H9 (cell line): ENCODE results near the gene PROK1. TPM values are rescaled to one million over a fixed set of nuclear protein-coding genes. Genes with fewer than 3 reads are reported as not detected.

Experiments used
- DNase-seq: peaks from one replicate; pipeline ENCODE4 v3.0.0-alpha.2; 2017
- H2AFZ ChIP-seq: one replicate; pipeline ENCODE4 v1.6.1; 2013; ENCODE audit warnings: mild to moderate bottlenecking, low read length, control low read depth, moderate library complexity
- H2AK5ac ChIP-seq: 2 replicates; pipeline ENCODE4 v1.6.1; 2013; ENCODE audit warnings: low read length, control low read depth, mixed read lengths; ENCODE audit not compliant: insufficient read length
- H2BK120ac ChIP-seq: one replicate; pipeline ENCODE4 v1.6.1; 2013; ENCODE audit warnings: low read depth, mild to moderate bottlenecking, low read length, control low read depth, inconsistent platforms; ENCODE audit not compliant: poor library complexity, severe bottlenecking
- H2BK12ac ChIP-seq: 2 replicates; pipeline ENCODE4 v1.6.1; 2013; ENCODE audit warnings: low read length, control low read depth, mixed read lengths, low read depth; ENCODE audit not compliant: insufficient read length
- H2BK15ac ChIP-seq: 2 replicates; pipeline ENCODE4 v1.6.1; 2013; ENCODE audit warnings: low read depth, low read length, control low read depth
- H2BK20ac ChIP-seq: one replicate; pipeline ENCODE4 v1.6.1; 2013; ENCODE audit warnings: low read depth, mild to moderate bottlenecking, low read length, control low read depth, inconsistent platforms; ENCODE audit not compliant: poor library complexity, severe bottlenecking
- H2BK5ac ChIP-seq: 2 replicates; pipeline ENCODE4 v1.6.1; 2013; ENCODE audit warnings: low read length, control low read depth, mixed read lengths; ENCODE audit not compliant: insufficient read length
- H3K14ac ChIP-seq: 2 replicates; pipeline ENCODE4 v1.6.1; 2013; ENCODE audit warnings: low read length, control low read depth; ENCODE audit not compliant: insufficient read depth
- H3K18ac ChIP-seq: 2 replicates; pipeline ENCODE4 v1.6.1; 2013; ENCODE audit warnings: low read depth, mild to moderate bottlenecking, mixed read lengths, low read length, control low read depth; ENCODE audit not compliant: insufficient read length
- H3K23ac ChIP-seq: 2 replicates; pipeline ENCODE4 v1.6.1; 2013; ENCODE audit warnings: low read length, control low read depth, mixed read lengths, low read depth; ENCODE audit not compliant: insufficient read length
- H3K23me2 ChIP-seq: 2 replicates; pipeline ENCODE4 v1.6.1; 2013; ENCODE audit warnings: low read depth, mild to moderate bottlenecking, mixed read lengths, low read length, control low read depth; ENCODE audit not compliant: insufficient read length, poor library complexity, severe bottlenecking
- H3K27ac ChIP-seq: 2 replicates; pipeline ENCODE4 v1.5.1; 2013; ENCODE audit warnings: low read length, control low read depth, mixed read lengths, low read depth; ENCODE audit not compliant: insufficient read length
- H3K27me3 ChIP-seq: 2 replicates; pipeline ENCODE4 v1.6.1; 2013; ENCODE audit warnings: low read length, control low read depth, inconsistent platforms; ENCODE audit not compliant: insufficient read depth
- H3K4ac ChIP-seq: 2 replicates; pipeline ENCODE4 v1.6.1; 2013; ENCODE audit warnings: low read depth, mild to moderate bottlenecking, control low read depth, inconsistent platforms, low read length, moderate library complexity
- H3K4me1 ChIP-seq: 2 replicates; pipeline ENCODE4 v1.6.1; 2013; ENCODE audit warnings: low read length, control low read depth, inconsistent platforms; ENCODE audit not compliant: insufficient read depth
- H3K4me2 ChIP-seq: 2 replicates; pipeline ENCODE4 v1.6.1; 2013; ENCODE audit warnings: low read length, control low read depth, mixed read lengths; ENCODE audit not compliant: insufficient read length, insufficient read depth
- H3K56ac ChIP-seq: 2 replicates; pipeline ENCODE4 v1.6.1; 2013; ENCODE audit warnings: low read depth, mild to moderate bottlenecking, mixed read lengths, low read length, control low read depth; ENCODE audit not compliant: insufficient read length
- H3K79me1 ChIP-seq: 2 replicates; pipeline ENCODE4 v1.6.1; 2013; ENCODE audit warnings: low read depth, mild to moderate bottlenecking, moderate library complexity, low read length, control low read depth, inconsistent platforms; ENCODE audit not compliant: insufficient read depth, poor library complexity, severe bottlenecking
- H3K79me2 ChIP-seq: 2 replicates; pipeline ENCODE4 v1.6.1; 2013; ENCODE audit warnings: low read length, control low read depth, inconsistent platforms; ENCODE audit not compliant: insufficient read depth
- H3K9ac ChIP-seq: 2 replicates; pipeline ENCODE4 v1.6.1; 2013; ENCODE audit warnings: low read length, control low read depth, mixed read lengths; ENCODE audit not compliant: insufficient read length; ENCODE audit errors: extremely low read depth
- H3K9me3 ChIP-seq: one replicate; pipeline ENCODE4 v1.6.1; 2013; ENCODE audit warnings: low read depth, low read length, inconsistent platforms; ENCODE audit not compliant: control insufficient read depth
- H3T11ph ChIP-seq: one replicate; pipeline ENCODE4 v1.6.1; 2013; ENCODE audit warnings: mild to moderate bottlenecking, low read length, control low read depth, inconsistent platforms
- H4K20me1 ChIP-seq: one replicate; pipeline ENCODE4 v1.6.1; 2013; ENCODE audit not compliant: control insufficient read depth, insufficient read length, insufficient read depth
- H4K5ac ChIP-seq: 2 replicates; pipeline ENCODE4 v1.6.1; 2013; ENCODE audit warnings: low read depth, mild to moderate bottlenecking, mixed read lengths, low read length, control low read depth; ENCODE audit not compliant: insufficient read length
- H4K8ac ChIP-seq: replicated peaks from 2 replicates; pipeline ENCODE4 v1.6.1; 2013; ENCODE audit warnings: low read length, control low read depth, mixed read lengths, low read depth; ENCODE audit not compliant: insufficient read length
- H4K91ac ChIP-seq: 2 replicates; pipeline ENCODE4 v1.6.1; 2013; ENCODE audit warnings: low read depth, mild to moderate bottlenecking, moderate library complexity, mixed read lengths, low read length, control low read depth; ENCODE audit not compliant: insufficient read length
- H3K27ac Mint-ChIP-seq, 3 experiments: 2 replicates in 2 of 3; 3 replicates in 1 of 3; pipeline ENCODE4 v1.8.0; 2020 to 2021; ENCODE audit warnings: mixed read lengths in 3 of 3, mild to moderate bottlenecking in 1 of 3, moderate library complexity in 1 of 3
- H3K27me3 Mint-ChIP-seq: 2 replicates; pipeline ENCODE4 v1.8.0; 2021; ENCODE audit warnings: low read depth, mild to moderate bottlenecking, moderate library complexity, mixed read lengths
- H3K36me3 Mint-ChIP-seq, 3 experiments: 2 replicates in 2 of 3; 3 replicates in 1 of 3; pipeline ENCODE4 v1.8.0; 2020 to 2021; ENCODE audit warnings: low read depth in 3 of 3, mixed read lengths in 3 of 3; ENCODE audit not compliant: insufficient read depth in 1 of 3
- H3K4me1 Mint-ChIP-seq, 2 experiments: 2 replicates each; pipeline ENCODE4 v1.8.0; 2020; ENCODE audit warnings: mixed read lengths in 2 of 2
- H3K4me3 Mint-ChIP-seq, 2 experiments: 2 replicates in 1 of 2; 3 replicates in 1 of 2; pipeline ENCODE4 v1.8.0; 2020 to 2021; ENCODE audit warnings: mild to moderate bottlenecking in 2 of 2, mixed read lengths in 2 of 2, moderate library complexity in 1 of 2
- H3K9me3 Mint-ChIP-seq, 2 experiments: 2 replicates in 1 of 2; 3 replicates in 1 of 2; pipeline ENCODE4 v1.8.0; 2020; ENCODE audit warnings: mild to moderate bottlenecking in 2 of 2, mixed read lengths in 2 of 2, moderate library complexity in 1 of 2
- CTCF ChIP-seq: fragments of 200-600 bp; sonication (generic); conservative IDR thresholded peaks from 3 replicates; pipeline ENCODE4 v1.8.0; 2021; ENCODE audit warnings: antibody characterized with exemption, mild to moderate bottlenecking
- total RNA-seq: library from RNA; stranded (reverse); gene quantifications from 2 replicates; pipeline ENCODE4 v1.2.1, GENCODE V29; 2021

PROK1 gene
- total RNA-seq, 1 experiment from 2014 or later: not detected

- Histone ChIP-seq H3K4me1 (no peaks in the 10 kb centered on the region), H4K5ac (no peak overlapping the region), H2BK20ac (no peak overlapping the region), H3K4me2 (no peak overlapping the region), H2AK5ac (no peak overlapping the region), H3K9me3 (no peaks in the 10 kb centered on the region), H3T11ph (no peak overlapping the region), H3K79me1 (no peaks in the 10 kb centered on the region), H4K8ac (no peak overlapping the region), H3K23ac (no peak overlapping the region), H2BK15ac (no peak overlapping the region), H2BK120ac (no peak overlapping the region), H2BK12ac (no peak overlapping the region), H4K91ac (no peak overlapping the region), H2AFZ (no peak overlapping the region), H3K56ac (no peak overlapping the region), H3K23me2 (no peaks in the 10 kb centered on the region), H3K27me3 (no peaks in the 10 kb centered on the region), H3K79me2 (no peaks in the 10 kb centered on the region), H3K18ac (no peak overlapping the region), H4K20me1 (no peaks in the 10 kb centered on the region), H3K27ac (no peak overlapping the region), H2BK5ac (no peak overlapping the region), H3K4ac (no peak overlapping the region), H3K9ac (no peak overlapping the region), H3K14ac (no peak overlapping the region)
- Mint-ChIP-seq H3K27me3 (peaks cover 9% of the 10 kb centered on the region), H3K9me3 (peaks cover 3% of the 10 kb centered on the region in 2 experiments; a peak in 2 of 5 replicates), H3K27ac (no peak overlapping the region), H3K36me3 (no peaks in the 10 kb centered on the region), H3K4me1 (peaks cover 0 to 5% of the 10 kb centered on the region in 2 experiments; a peak in 3 of 4 replicates), H3K4me3 (no peak overlapping the region)
- DNase-seq: no peak
- 0 out of 3 replicates have a peak, but pooled peaks have one; percentile 17 for TF ChIP-seq CTCF
Measured at GRCh38 chr1:110462964-110463363, 12.0 kb downstream of the PROK1 start.
